ENCODE results near the gene GABPB2. TPM values are rescaled to one million over a fixed set of nuclear protein-coding genes. Genes with fewer than 3 reads are reported as not detected.

Gene GABPB2
- total and polyA plus RNA-seq, 2 of the 13 experiments (the other 11 are each of a cell fraction or from before 2014, with no cell fraction given) = 0.09 TPM; not detected in 1

DNA sequence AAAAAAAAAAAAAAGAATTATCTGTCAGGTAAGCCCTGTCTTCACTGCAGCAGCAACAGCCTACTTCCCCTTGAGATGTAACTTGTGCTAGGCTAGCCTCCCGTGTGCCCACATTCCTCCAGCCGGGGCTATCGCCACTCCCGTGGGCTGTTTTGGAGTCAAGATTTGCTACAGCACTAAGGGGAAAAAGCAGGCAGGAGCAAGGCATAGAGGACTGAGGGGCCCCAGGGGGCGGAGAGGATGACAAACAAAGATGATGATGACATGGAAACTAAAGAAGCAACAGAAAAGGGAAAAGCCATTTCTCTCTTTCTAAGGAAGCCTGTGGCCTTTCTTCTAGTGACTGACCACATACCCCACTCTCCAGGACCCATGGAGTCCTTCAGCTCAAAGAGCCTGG lies 87.8 kb downstream of the GABPB2 start:
- Histone ChIP-seq H3K27ac (ENCODE audit: extremely low read length, insufficient read depth, low read length) (no peak overlapping the region), H4K20me1 (ENCODE audit: insufficient read depth, low read length) (no peaks in the 10 kb centered on the region), H3K4me3 (replicated peaks in 1 of 3; ENCODE audit: insufficient read depth in 1 of 3, low read depth in 2 of 3, low read length in 3 of 3) (no peak overlapping the region), H3K36me3 (replicated peaks in 1 of 2; ENCODE audit: control insufficient read depth in 1 of 2, insufficient read depth in 2 of 2, low read length in 2 of 2) (peaks cover 12 to 18% of the 10 kb centered on the region in 2 experiments), H2AFZ (ENCODE audit: low read length) (no peak overlapping the region), H3K4me2 (ENCODE audit: low read depth, low read length) (no peak overlapping the region), H3K9ac (ENCODE audit: insufficient read depth, low read depth, low read length) (no peak overlapping the region), H3K79me2 (ENCODE audit: insufficient read depth, low read length) (no peaks in the 10 kb centered on the region), H3K9me3 (ENCODE audit: low read length) (no peaks in the 10 kb centered on the region), H3K27me3 (ENCODE audit: control insufficient read depth in 1 of 2, insufficient read depth in 2 of 2, low read length in 2 of 2) (no peaks in the 10 kb centered on the region), H3K4me1 (ENCODE audit: insufficient read depth, low read length) (peaks cover 1% of the 10 kb centered on the region)
- WGBS (ENCODE audit: low lambda C conversion rate) = 91% methylated on average over 5 of the region's 5 CpGs
- FAIRE-seq = no peak
- no peak for ATAC-seq
- BruUV-seq (replicated peaks) = no TSS peak
- intact Hi-C loops (cut with micrococcal nuclease; ENCODE audit: unreplicated experiment) (no loop called here), in situ Hi-C loops (cut with HindIII; ENCODE audit: extremely low pct_ligation_motif_present, low pct_unique_long_range_greater_than_20kb) (loop anchor here (5.0 kb wide), 1 partner anchor 61 kb away; no protein-coding TSS in a partner anchor)
- TF ChIP-seq JUNB (CRISPR knock-in tag; IDR thresholded peaks at IDR 0.05; ENCODE audit: borderline replicate concordance) (no peak), ZBTB42 (CRISPR knock-in tag; IDR thresholded peaks at IDR 0.05) (no peak), KDM5B (CRISPR knock-in tag; IDR thresholded peaks at IDR 0.05; ENCODE audit: borderline replicate concordance) (no peak), GABPA (IDR thresholded peaks at IDR 0.05; ENCODE audit: low read depth, low read length) (no peak), GABPA (CRISPR knock-in tag; IDR thresholded peaks at IDR 0.05; ENCODE audit: low read depth) (no peak), DR1 (CRISPR knock-in tag; IDR thresholded peaks at IDR 0.05) (no peak), ZNF629 (CRISPR knock-in tag; conservative IDR thresholded peaks at IDR 0.05) (no peak), SALL2 (CRISPR knock-in tag; IDR thresholded peaks at IDR 0.05) (no peak), RXRA (CRISPR knock-in tag; IDR thresholded peaks at IDR 0.05) (no peak), ZNF136 (CRISPR knock-in tag; IDR thresholded peaks at IDR 0.05; ENCODE audit: low read depth) (no peak), ZNF776 (CRISPR knock-in tag; IDR thresholded peaks at IDR 0.05) (no peak), MZF1 (CRISPR knock-in tag; IDR thresholded peaks at IDR 0.05; ENCODE audit: borderline replicate concordance) (no peak), RAD51 (IDR thresholded peaks at IDR 0.05; ENCODE audit: borderline replicate concordance) (no peak), MTERF4 (CRISPR knock-in tag; IDR thresholded peaks at IDR 0.05) (no peak)
- POLR2A ChIA-PET = no interaction called here
- CTCF ChIA-PET (ENCODE audit: low intra/inter-chr PET ratio, low total read pairs) = no interaction called here
- DNase-seq (ENCODE audit: low spot score) = no peak
